Mesothelial cell of epicardium (in vitro differentiated cells): ENCODE results near the gene LTBP1. TPM values are rescaled to one million over a fixed set of nuclear protein-coding genes. Genes with fewer than 3 reads are reported as not detected.

Source experiments
- DNase-seq, 2 experiments: peaks; one replicate each; pipeline ENCODE4 v3.0.0; 2021; ENCODE audit warnings: low spot score in 2 of 2; ENCODE audit not compliant: unreplicated experiment in 2 of 2
- H3K27ac Mint-ChIP-seq: 2 replicates; pipeline ENCODE4 v1.8.0; 2021; ENCODE audit warnings: mixed read lengths
- H3K27me3 Mint-ChIP-seq: 2 replicates; pipeline ENCODE4 v1.8.0; 2021; ENCODE audit warnings: low read depth, mixed read lengths
- H3K36me3 Mint-ChIP-seq: 2 replicates; pipeline ENCODE4 v1.8.0; 2021; ENCODE audit warnings: mixed read lengths
- H3K4me1 Mint-ChIP-seq: 2 replicates; pipeline ENCODE4 v1.8.0; 2021; ENCODE audit warnings: mixed read lengths
- H3K4me3 Mint-ChIP-seq: 2 replicates; pipeline ENCODE4 v1.8.0; 2021; ENCODE audit warnings: mild to moderate bottlenecking, moderate library complexity, mixed read lengths
- H3K9me3 Mint-ChIP-seq: 2 replicates; pipeline ENCODE4 v1.8.0; 2021; ENCODE audit warnings: mixed read lengths
- CTCF ChIP-seq: fragments of 200-600 bp; sonication (generic); IDR thresholded peaks from one replicate; pipeline ENCODE4 v1.5.0; 2021; ENCODE audit warnings: antibody characterized with exemption; ENCODE audit not compliant: unreplicated experiment
- total RNA-seq: library from RNA; stranded (reverse); gene quantifications from 3 replicates; pipeline ENCODE4 v1.2.1, GENCODE V29; 2021

LTBP1 gene
- total RNA-seq, 1 donor from 2014 or later, result 80.2 TPM

DNA sequence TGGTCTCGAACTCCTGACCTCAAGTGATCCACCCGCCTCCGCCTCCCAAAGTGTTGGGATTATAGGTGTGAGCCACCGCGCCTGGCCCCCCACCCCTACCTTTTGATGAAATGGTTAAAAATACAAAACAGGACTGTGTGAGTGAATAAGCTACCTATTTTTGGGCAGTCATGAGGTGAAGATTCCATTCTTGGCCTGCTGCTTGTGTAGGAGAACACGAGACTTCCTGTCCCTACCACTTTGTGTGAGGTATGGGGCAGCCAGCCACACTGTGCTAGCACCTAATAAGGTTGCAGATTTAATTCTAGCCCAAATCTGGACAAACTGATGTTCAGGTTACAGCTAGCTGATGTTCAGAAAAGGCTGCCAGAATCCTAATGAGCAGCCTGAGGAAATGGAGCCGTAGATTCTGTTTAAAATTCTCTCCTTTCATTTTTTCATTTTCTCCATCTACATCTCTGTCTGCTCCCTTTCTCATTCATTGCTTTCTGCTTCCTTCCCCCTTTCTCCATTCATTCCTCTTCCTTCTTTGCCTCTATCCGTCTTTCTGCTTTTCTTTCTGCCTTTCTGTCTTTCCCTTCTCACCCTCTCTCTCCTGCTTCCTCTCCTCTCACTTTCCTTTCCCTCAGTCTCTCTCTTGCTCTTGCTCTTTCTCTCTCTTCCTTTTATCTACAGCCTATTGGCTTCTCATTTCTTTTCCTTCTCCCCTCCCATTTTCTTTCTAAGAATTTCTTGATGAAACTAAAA is 4.6 kb upstream of the LTBP1 start:
- H3K36me3 Mint-ChIP-seq, result peaks cover 1% of the 10 kb centered on the region
- peaks cover 26% of the 10 kb centered on the region for H3K4me1 Mint-ChIP-seq
- no peaks in the 10 kb centered on the region for H3K27me3 Mint-ChIP-seq
- no peak for DNase-seq
- H3K4me3 Mint-ChIP-seq, result no peak overlapping the region
- H3K9me3 Mint-ChIP-seq, result no peaks in the 10 kb centered on the region
- peak overlapping the region; percentile 23 for H3K27ac Mint-ChIP-seq
- TF ChIP-seq CTCF, result no peak

GRCh38 chr2:32942793-32943485 is 3.8 kb upstream of the LTBP1 start:
- H3K4me1 Mint-ChIP-seq, result peaks cover 22% of the 10 kb centered on the region
- H3K27me3 Mint-ChIP-seq, result no peaks in the 10 kb centered on the region
- H3K4me3 Mint-ChIP-seq, result no peak overlapping the region
- peaks cover 1% of the 10 kb centered on the region for H3K36me3 Mint-ChIP-seq
- no peak for DNase-seq
- peak overlapping the region; percentile 64 for H3K27ac Mint-ChIP-seq
- no peaks in the 10 kb centered on the region for H3K9me3 Mint-ChIP-seq
- no peak for TF ChIP-seq CTCF

- DNase-seq, result no peak
- H3K36me3 Mint-ChIP-seq, result peaks cover 1% of the 10 kb centered on the region
- no peak for TF ChIP-seq CTCF
- H3K9me3 Mint-ChIP-seq, result no peaks in the 10 kb centered on the region
- no peak overlapping the region for H3K4me3 Mint-ChIP-seq
- peaks cover 24% of the 10 kb centered on the region for H3K4me1 Mint-ChIP-seq
- H3K27ac Mint-ChIP-seq, result no peak overlapping the region
- H3K27me3 Mint-ChIP-seq, result no peaks in the 10 kb centered on the region
Observed at GRCh38 chr2:32945286-32945685, 1.5 kb upstream of the LTBP1 start.

- TF ChIP-seq CTCF, result no peak
- DNase-seq, result no peak
- H3K27ac Mint-ChIP-seq, result no peak overlapping the region
- no peaks in the 10 kb centered on the region for H3K9me3 Mint-ChIP-seq
- peaks cover 24% of the 10 kb centered on the region for H3K4me1 Mint-ChIP-seq
- H3K4me3 Mint-ChIP-seq, result peak overlapping the region; percentile 31
- no peaks in the 10 kb centered on the region for H3K27me3 Mint-ChIP-seq
- H3K36me3 Mint-ChIP-seq, result peaks cover 7% of the 10 kb centered on the region
Observed at GRCh38 chr2:32947076-32947483, 327 bp downstream of the LTBP1 start.

- Mint-ChIP-seq H3K9me3 (no peaks in the 10 kb centered on the region), H3K4me1 (peaks cover 19% of the 10 kb centered on the region), H3K36me3 (peaks cover 7% of the 10 kb centered on the region), H3K27me3 (no peaks in the 10 kb centered on the region), H3K27ac (peak overlapping the region; percentile 90), H3K4me3 (peak overlapping the region; percentile 74)
- no peak for TF ChIP-seq CTCF
- DNase-seq, result peak; percentile 43 to 67
Observed at GRCh38 chr2:32947484-32948143, 861 bp downstream of the LTBP1 start.
